ENCODE results near the gene IRS2. TPM values are rescaled to one million over a fixed set of nuclear protein-coding genes. Genes with fewer than 3 reads are reported as not detected.
A peak's percentile ranks its signal among the peaks of the same experiment; 100 is the strongest.
"Not testable (repeated sequence)": the region's sequence is repeated elsewhere in the genome, so short reads cannot be mapped to it uniquely, and the experiment has no call there.

The IRS2 gene
- total RNA-seq (2022) (41.8 and 48.5 TPM in 2 replicates), Bru-seq, nascent RNA (percentile 98 among the genes with signal in this experiment), BruChase-seq, experiment 1, labeled RNA remaining after a 6-hour chase (percentile 69 among the genes with signal in this experiment), BruChase-seq, experiment 2, labeled RNA remaining after a 2-hour chase (percentile 94 among the genes with signal in this experiment)
- long read RNA-seq, full-length matches to known transcripts, result 99 of 108 reads
- long read RNA-seq, partial matches to known transcripts, result 0 of 108 reads
- long read RNA-seq, other reads (novel, unspliced or antisense), result 9 of 108 reads

- intact Hi-C loops (cut with micrococcal nuclease), result loop anchor here (1.0 to 2.0 kb wide), 3 partner anchors 158 to 323 kb away; no protein-coding TSS in a partner anchor
- CTCF ChIA-PET, result interaction anchor here (0.6 to 0.7 kb wide), 2 partner anchors 45 to 403 kb away, joined by 3 read pairs; no protein-coding TSS in a partner anchor
- peak within 1 kb of the TSS; percentile 31 for H3K27ac Mint-ChIP-seq (ENCODE audit: low read depth, unreplicated experiment)
Measured at GRCh38 chr13:109786457-109787134, at the start of gene IRS2. TSS of gene IRS2 (minus strand) at chr13:109786583. CDS start at chr13:109786053, 530 bp downstream.

GRCh38 chr13:109834973-109835720 is 48.8 kb upstream of the IRS2 start:
- TF ChIP-seq CTCF (IDR thresholded peaks at IDR 0.05; ENCODE audit: unreplicated experiment), result no peak
- ChIA-PET POLR2A (no interaction called here), CTCF (no interaction called here)
- no peak overlapping the region for H3K27ac Mint-ChIP-seq (ENCODE audit: low read depth, unreplicated experiment)
- DNase-seq (ENCODE audit: unreplicated experiment), result no peak
- no peak overlapping the region for H3K4me3 Mint-ChIP-seq (ENCODE audit: unreplicated experiment)
- H3K27me3 Mint-ChIP-seq (ENCODE audit: insufficient read depth, unreplicated experiment), result no peaks in the 10 kb centered on the region
- peaks cover 6% of the 10 kb centered on the region for H3K4me1 Mint-ChIP-seq (ENCODE audit: insufficient read depth, unreplicated experiment)
- H3K9me3 Mint-ChIP-seq (ENCODE audit: unreplicated experiment), result peaks cover 8% of the 10 kb centered on the region
- no peaks in the 10 kb centered on the region for H3K36me3 Mint-ChIP-seq (ENCODE audit: insufficient read depth, unreplicated experiment)
- BruUV-seq (replicated peaks), result no TSS peak
- intact Hi-C loops (cut with micrococcal nuclease), result no loop called here

More at GRCh38 chr13:109786457-109787134, at the start of gene IRS2:
- Mint-ChIP-seq H3K4me1 (ENCODE audit: insufficient read depth, unreplicated experiment) (peaks cover 33% of the 10 kb centered on the region), H3K27me3 (ENCODE audit: insufficient read depth, unreplicated experiment) (no peaks in the 10 kb centered on the region), H3K4me3 (ENCODE audit: unreplicated experiment) (peak within 1 kb of the TSS; percentile 84), H3K9me3 (ENCODE audit: unreplicated experiment) (no peaks in the 10 kb centered on the region), H3K36me3 (ENCODE audit: insufficient read depth, unreplicated experiment) (peaks cover 37% of the 10 kb centered on the region)
- DNase-seq (ENCODE audit: unreplicated experiment), result peak; percentile 92
- no peak for TF ChIP-seq CTCF (IDR thresholded peaks at IDR 0.05; ENCODE audit: unreplicated experiment)
- POLR2A ChIA-PET, result interaction anchor here (0.7 to 1.9 kb wide), 9 partner anchors 9 to 825 kb away, joined by 3 to 5 read pairs (median 3); no protein-coding TSS in a partner anchor
- BruUV-seq (replicated peaks), result no TSS peak

GRCh38 chr13:109833940-109834339 is 47.6 kb upstream of the IRS2 start:
- no peak for TF ChIP-seq CTCF (IDR thresholded peaks at IDR 0.05; ENCODE audit: unreplicated experiment)
- intact Hi-C loops (cut with micrococcal nuclease), result no loop called here
- no peaks in the 10 kb centered on the region for H3K4me1 Mint-ChIP-seq (ENCODE audit: insufficient read depth, unreplicated experiment)
- H3K9me3 Mint-ChIP-seq (ENCODE audit: unreplicated experiment), result peaks cover 8% of the 10 kb centered on the region
- no peak overlapping the region for H3K4me3 Mint-ChIP-seq (ENCODE audit: unreplicated experiment)
- ChIA-PET POLR2A (no interaction called here), CTCF (no interaction called here)
- H3K36me3 Mint-ChIP-seq (ENCODE audit: insufficient read depth, unreplicated experiment), result no peaks in the 10 kb centered on the region
- no TSS peak for BruUV-seq (replicated peaks)
- H3K27ac Mint-ChIP-seq (ENCODE audit: low read depth, unreplicated experiment), result no peak overlapping the region
- H3K27me3 Mint-ChIP-seq (ENCODE audit: insufficient read depth, unreplicated experiment), result no peaks in the 10 kb centered on the region
- DNase-seq (ENCODE audit: unreplicated experiment), result no peak

GRCh38 chr13:109833071-109833470 is 46.7 kb upstream of the IRS2 start:
- CTCF ChIA-PET, result no interaction called here
- no peak overlapping the region for H3K4me3 Mint-ChIP-seq (ENCODE audit: unreplicated experiment)
- DNase-seq (ENCODE audit: unreplicated experiment), result no peak
- H3K4me1 Mint-ChIP-seq (ENCODE audit: insufficient read depth, unreplicated experiment), result no peaks in the 10 kb centered on the region
- intact Hi-C loops (cut with micrococcal nuclease), result no loop called here
- no peak overlapping the region for H3K27ac Mint-ChIP-seq (ENCODE audit: low read depth, unreplicated experiment)
- no peaks in the 10 kb centered on the region for H3K27me3 Mint-ChIP-seq (ENCODE audit: insufficient read depth, unreplicated experiment)
- POLR2A ChIA-PET, result no interaction called here
- BruUV-seq (replicated peaks), result no TSS peak
- no peaks in the 10 kb centered on the region for H3K36me3 Mint-ChIP-seq (ENCODE audit: insufficient read depth, unreplicated experiment)
- H3K9me3 Mint-ChIP-seq (ENCODE audit: unreplicated experiment), result peaks cover 8% of the 10 kb centered on the region
- TF ChIP-seq CTCF (IDR thresholded peaks at IDR 0.05; ENCODE audit: unreplicated experiment), result no peak

- H3K27ac Mint-ChIP-seq (ENCODE audit: low read depth, unreplicated experiment); intact Hi-C loops (cut with micrococcal nuclease); H3K27me3 Mint-ChIP-seq (ENCODE audit: insufficient read depth, unreplicated experiment); H3K4me1 Mint-ChIP-seq (ENCODE audit: insufficient read depth, unreplicated experiment); CTCF ChIA-PET; H3K36me3 Mint-ChIP-seq (ENCODE audit: insufficient read depth, unreplicated experiment); H3K9me3 Mint-ChIP-seq (ENCODE audit: unreplicated experiment); DNase-seq (ENCODE audit: unreplicated experiment); BruUV-seq (replicated peaks); POLR2A ChIA-PET; H3K4me3 Mint-ChIP-seq (ENCODE audit: unreplicated experiment): not testable (repeated sequence)
Measured at GRCh38 chr13:109828591-109829316, 42.4 kb upstream of the IRS2 start.

Measured in MCF 10A (cell line).